DND-41 (cell line): ENCODE results near the gene ERC1.

Experiments
- CTCF ChIP-seq: IDR thresholded peaks from 2 replicates; pipeline ENCODE4 v1.5.1; 2012; ENCODE audit warnings: borderline replicate concordance, low read length, moderate library complexity, mild to moderate bottlenecking; ENCODE audit not compliant: poor library complexity, severe bottlenecking; ENCODE audit errors: extremely low read depth
- EZH2 ChIP-seq: IDR thresholded peaks from 3 replicates; pipeline ENCODE4 v1.6.1; 2012; ENCODE audit warnings: borderline replicate concordance, low read depth, mild to moderate bottlenecking, moderate library complexity, low read length, inconsistent platforms; ENCODE audit not compliant: severe bottlenecking

- TF ChIP-seq CTCF (no peak), EZH2 (no peak)
These were observed 16.3 kb downstream of the ERC1 start for GRCh38 chr12:1007276-1007675.
